OCI-LY7 (cell line): ENCODE data around the gene LUZP1. TPM values are rescaled to one million over a fixed set of nuclear protein-coding genes. Genes with fewer than 3 reads are reported as not detected.
A peak's percentile ranks its signal among the peaks of the same experiment; 100 is the strongest.

Experiments
- BruUV-seq: library from RNA; stranded (reverse); fragments of 400-500 nt; replicated peaks from 2 replicates; lab custom pipeline; 2021; lab: Mats Ljungman, UMichigan
- CTCF ChIA-PET: fragments of 300-600 bp; sonication (Branson Sonifier 250); formaldehyde crosslinking; loops from one replicate; lab custom pipeline; 2022; ENCODE audit warnings: antibody characterized with exemption; ENCODE audit not compliant: unreplicated experiment; lab: Charles Lee
- POLR2A ChIA-PET: fragments of 300-600 bp; sonication (Branson Sonifier 250); formaldehyde crosslinking; loops from one replicate; lab custom pipeline; 2022; ENCODE audit warnings: antibody characterized with exemption; lab: Charles Lee
- DNase-seq: peaks from one replicate; pipeline ENCODE4 v3.0.0-alpha.2; 2015; ENCODE audit warnings: low spot score
- H2AFZ ChIP-seq: fragments of 200-600 bp; sonication (generic), shearing (Covaris generic); 2 replicates; pipeline ENCODE4 v1.6.1; 2014; ENCODE audit warnings: mild to moderate bottlenecking, antibody characterized with exemption, low read length, moderate library complexity
- H3K27ac ChIP-seq: fragments of 200-600 bp; sonication (generic); 2 replicates; pipeline ENCODE4 v1.5.1; 2014; ENCODE audit warnings: mixed run types, low read depth, mild to moderate bottlenecking, moderate library complexity, low read length, inconsistent platforms; ENCODE audit not compliant: poor library complexity, severe bottlenecking
- H3K36me3 ChIP-seq: fragments of 200-600 bp; sonication (generic); 2 replicates; pipeline ENCODE4 v1.6.1; 2014; ENCODE audit warnings: mild to moderate bottlenecking, antibody characterized with exemption, low read length, moderate library complexity, mixed read lengths; ENCODE audit not compliant: insufficient read depth
- H3K4me1 ChIP-seq: fragments of 200-600 bp; sonication (generic); 2 replicates; pipeline ENCODE4 v1.5.1; 2014; ENCODE audit warnings: mild to moderate bottlenecking, low read length; ENCODE audit not compliant: insufficient read depth, poor library complexity, severe bottlenecking
- H3K4me2 ChIP-seq: fragments of 200-600 bp; sonication (generic); 2 replicates; pipeline ENCODE4 v1.6.1; 2014; ENCODE audit warnings: mild to moderate bottlenecking, low read length
- H3K4me3 ChIP-seq: fragments of 200-600 bp; sonication (generic); 2 replicates; pipeline ENCODE4 v1.5.1; 2014; ENCODE audit warnings: mild to moderate bottlenecking, low read depth, low read length; ENCODE audit not compliant: poor library complexity, severe bottlenecking
- H3K79me2 ChIP-seq: fragments of 200-600 bp; sonication (generic); 2 replicates; pipeline ENCODE4 v1.6.1; 2016; ENCODE audit warnings: low read depth, mild to moderate bottlenecking, low read length, moderate library complexity, mixed read lengths; ENCODE audit not compliant: insufficient read depth
- H3K9me2 ChIP-seq: fragments of 200-600 bp; sonication (generic); 2 replicates; pipeline ENCODE4 v1.6.1; 2016; ENCODE audit warnings: mild to moderate bottlenecking, low read length, mixed read lengths; ENCODE audit not compliant: insufficient read depth
- H3K9me3 ChIP-seq: fragments of 200-600 bp; sonication (generic); 2 replicates; pipeline ENCODE4 v1.6.1; 2014; ENCODE audit warnings: mild to moderate bottlenecking, mixed run types, low read length, mixed read lengths
- H4K20me1 ChIP-seq: fragments of 200-600 bp; sonication (generic); 2 replicates; pipeline ENCODE4 v1.6.1; 2014; ENCODE audit warnings: mild to moderate bottlenecking, antibody characterized with exemption, low read length, moderate library complexity, mixed read lengths; ENCODE audit not compliant: insufficient read depth
- EZH2phosphoT487 ChIP-seq: fragments of 200-600 bp; sonication (generic); IDR thresholded peaks from 2 replicates; pipeline ENCODE4 v1.6.1; 2018; ENCODE audit warnings: low read depth, borderline replicate concordance, mild to moderate bottlenecking, mixed run types, antibody characterized with exemption, low read length, moderate library complexity, mixed read lengths
- intact Hi-C: fragments of 100-400 bp; cut with micrococcal nuclease; formaldehyde crosslinking; loops from one replicate; pipeline ENCODE4 v1.10.0; 2022; ENCODE audit not compliant: unreplicated experiment
- total RNA-seq, 2 experiments: library from RNA; depleted of rRNA in 1 of 2; stranded (reverse); fragments of >200 nt in 1 of 2; shearing (Covaris generic) in 1 of 2; gene quantifications; 2 replicates each; pipeline ENCODE4 v1.2.3, GENCODE V29; 2014 to 2022
- TF ChIP-seq, protein P1 (sequence below): fragments of 200-600 bp; sonication (generic); conservative IDR thresholded peaks from 2 replicates; pipeline ENCODE4 v1.5.1; 2014; ENCODE audit warnings: mild to moderate bottlenecking, antibody characterized with exemption, low read length, moderate library complexity, mixed read lengths

Gene LUZP1
- total RNA-seq, 2 experiments from 2014 or later = 7.6 to 13.6 TPM

DNA sequence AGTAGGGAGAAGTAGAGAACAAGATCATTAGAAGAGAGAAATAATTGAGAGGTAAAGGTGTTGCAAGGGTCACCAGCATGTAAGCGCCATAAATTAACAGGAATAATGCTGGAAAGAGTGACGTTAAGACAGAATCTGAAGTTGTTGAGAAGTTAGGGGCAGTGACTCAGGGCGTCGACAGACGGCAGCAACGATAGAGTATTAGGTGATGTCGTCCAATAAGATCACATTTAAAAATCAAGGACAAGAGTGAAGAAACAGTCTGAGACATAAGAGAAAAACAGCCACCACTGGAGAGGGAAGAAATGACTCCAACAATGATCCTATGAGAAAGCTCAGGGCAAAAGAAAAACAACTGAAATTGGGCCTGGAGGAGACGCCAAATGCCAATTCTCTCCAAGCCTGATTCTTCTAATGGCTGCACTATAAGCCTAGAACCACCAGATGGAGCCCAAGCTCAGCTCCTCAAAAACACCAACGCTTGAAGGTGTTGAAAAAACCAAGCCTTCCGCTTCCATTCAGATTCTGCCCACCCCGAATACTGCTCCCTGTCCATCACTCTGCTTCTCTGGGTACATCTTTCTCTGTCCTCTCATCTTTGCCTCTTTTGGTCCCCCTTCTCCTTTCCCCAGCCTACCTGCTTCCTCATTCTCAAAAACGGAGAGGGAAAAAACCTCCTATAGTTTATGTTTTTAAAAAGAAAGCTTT lies 70.0 kb downstream of the LUZP1 start:
- no TSS peak for BruUV-seq
- no peak overlapping the region for H3K27ac ChIP-seq
- no peaks in the 10 kb centered on the region for H3K79me2 ChIP-seq
- H3K9me3 ChIP-seq = no peaks in the 10 kb centered on the region
- no peak overlapping the region for H2AFZ ChIP-seq
- no peak overlapping the region for H3K4me3 ChIP-seq
- H3K4me1 ChIP-seq = peaks cover 27% of the 10 kb centered on the region
- no peaks in the 10 kb centered on the region for H4K20me1 ChIP-seq
- ChIA-PET POLR2A (interaction anchor here (0.6 to 1.5 kb wide), 7 partner anchors 9 to 137 kb away, joined by 3 to 4 read pairs (median 3); no protein-coding TSS in a partner anchor), CTCF (interaction anchor here (0.6 to 4.5 kb wide), 3 partner anchors 79 to 381 kb away, joined by 3 to 30 read pairs (median 3); no protein-coding TSS in a partner anchor)
- H3K4me2 ChIP-seq = no peak overlapping the region
- no peak for TF ChIP-seq EZH2phosphoT487
- TF ChIP-seq, protein P1, sequence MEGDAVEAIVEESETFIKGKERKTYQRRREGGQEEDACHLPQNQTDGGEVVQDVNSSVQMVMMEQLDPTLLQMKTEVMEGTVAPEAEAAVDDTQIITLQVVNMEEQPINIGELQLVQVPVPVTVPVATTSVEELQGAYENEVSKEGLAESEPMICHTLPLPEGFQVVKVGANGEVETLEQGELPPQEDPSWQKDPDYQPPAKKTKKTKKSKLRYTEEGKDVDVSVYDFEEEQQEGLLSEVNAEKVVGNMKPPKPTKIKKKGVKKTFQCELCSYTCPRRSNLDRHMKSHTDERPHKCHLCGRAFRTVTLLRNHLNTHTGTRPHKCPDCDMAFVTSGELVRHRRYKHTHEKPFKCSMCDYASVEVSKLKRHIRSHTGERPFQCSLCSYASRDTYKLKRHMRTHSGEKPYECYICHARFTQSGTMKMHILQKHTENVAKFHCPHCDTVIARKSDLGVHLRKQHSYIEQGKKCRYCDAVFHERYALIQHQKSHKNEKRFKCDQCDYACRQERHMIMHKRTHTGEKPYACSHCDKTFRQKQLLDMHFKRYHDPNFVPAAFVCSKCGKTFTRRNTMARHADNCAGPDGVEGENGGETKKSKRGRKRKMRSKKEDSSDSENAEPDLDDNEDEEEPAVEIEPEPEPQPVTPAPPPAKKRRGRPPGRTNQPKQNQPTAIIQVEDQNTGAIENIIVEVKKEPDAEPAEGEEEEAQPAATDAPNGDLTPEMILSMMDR = peak; percentile 91
- DNase-seq = peak; percentile 80
- intact Hi-C loops = loop anchor here (1.0 to 10.0 kb wide), 3 partner anchors 86 to 176 kb away; no protein-coding TSS in a partner anchor
- no peaks in the 10 kb centered on the region for H3K9me2 ChIP-seq
- H3K36me3 ChIP-seq = peaks cover 10% of the 10 kb centered on the region

DNA sequence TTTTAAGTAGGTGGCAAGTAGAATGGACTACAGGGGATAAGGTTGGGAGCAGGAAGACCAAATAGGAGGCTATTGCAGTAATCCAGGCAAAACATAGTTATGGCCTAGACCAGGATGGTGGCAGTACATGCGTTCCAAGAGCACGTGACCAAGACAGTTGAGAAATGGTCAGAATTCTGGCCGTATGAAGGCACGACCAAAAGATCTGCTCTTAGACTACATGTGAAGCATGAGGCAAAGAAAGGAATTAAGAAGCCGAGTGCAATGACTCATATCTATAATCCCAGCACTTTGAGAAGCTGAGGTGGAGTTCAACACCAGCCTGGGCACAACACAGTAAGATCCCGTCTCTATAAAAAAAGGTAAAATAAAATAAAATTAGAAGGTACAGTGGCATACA lies 71.3 kb downstream of the LUZP1 start:
- Histone ChIP-seq H3K4me1 (peaks cover 16% of the 10 kb centered on the region), H3K9me2 (no peaks in the 10 kb centered on the region), H2AFZ (no peak overlapping the region), H3K36me3 (peaks cover 23% of the 10 kb centered on the region), H4K20me1 (no peaks in the 10 kb centered on the region), H3K9me3 (no peaks in the 10 kb centered on the region), H3K27ac (no peak overlapping the region), H3K4me2 (no peak overlapping the region), H3K79me2 (no peaks in the 10 kb centered on the region), H3K4me3 (no peak overlapping the region)
- no peak for TF ChIP-seq EZH2phosphoT487
- TF ChIP-seq, protein P1 = no peak
- intact Hi-C loops = loop anchor here (10.0 kb wide), 1 partner anchor 177 kb away; no protein-coding TSS in a partner anchor
- POLR2A ChIA-PET = no interaction called here
- CTCF ChIA-PET = no interaction called here
- BruUV-seq = no TSS peak
- no peak for DNase-seq

DNA sequence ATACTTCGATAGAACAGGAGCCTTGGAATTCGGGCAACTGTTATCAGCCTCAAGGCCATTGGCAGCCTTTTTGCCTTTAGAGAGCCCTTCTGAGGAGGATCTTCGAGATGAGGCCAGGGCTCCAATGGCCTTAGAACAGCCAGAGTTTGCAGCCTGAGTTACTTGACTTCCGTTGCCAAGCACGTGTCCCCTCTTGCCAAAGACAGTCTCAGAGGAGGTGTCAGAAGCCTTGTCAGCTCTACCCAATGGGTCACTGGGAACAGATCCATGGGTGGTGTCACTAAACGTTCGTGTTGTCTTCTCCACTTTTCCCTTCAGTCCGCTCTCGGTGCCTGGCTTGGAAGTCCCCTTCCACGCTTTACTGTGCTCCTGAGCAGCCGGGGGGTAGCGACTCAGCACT lies 76.2 kb downstream of the LUZP1 start:
- Histone ChIP-seq H4K20me1 (no peaks in the 10 kb centered on the region), H3K9me3 (no peaks in the 10 kb centered on the region), H3K4me2 (no peak overlapping the region), H2AFZ (no peak overlapping the region), H3K36me3 (peaks cover 54% of the 10 kb centered on the region), H3K4me1 (no peaks in the 10 kb centered on the region), H3K4me3 (no peak overlapping the region), H3K79me2 (no peaks in the 10 kb centered on the region), H3K9me2 (no peaks in the 10 kb centered on the region), H3K27ac (no peak overlapping the region)
- DNase-seq = no peak
- ChIA-PET POLR2A (interaction anchor here (0.7 kb wide), 1 partner anchor 127 kb away, joined by 3 read pairs; no protein-coding TSS in a partner anchor), CTCF (no interaction called here)
- TF ChIP-seq, protein P1 = no peak
- intact Hi-C loops = loop anchor here (10.0 kb wide), 1 partner anchor 182 kb away; no protein-coding TSS in a partner anchor
- BruUV-seq = no TSS peak
